D721Med (cell line): ENCODE data around the gene SPRR2B.
"Not testable (repeated sequence)": the region's sequence is repeated elsewhere in the genome, so short reads cannot be mapped to it uniquely, and the experiment has no call there.

Source experiments
- DNase-seq: peaks from one replicate; pipeline ENCODE4 v3.0.0; 2011; ENCODE audit warnings: low spot score; ENCODE audit not compliant: insufficient read length
- FAIRE-seq: peaks from 2 replicates; lab custom pipeline; 2011; peaks lifted over from hg19 to GRCh38; lab: Jason Lieb, UNC
- TF ChIP-seq, protein P1 (sequence below): IDR thresholded peaks from 2 replicates; pipeline ENCODE4 v1.5.1; 2012; ENCODE audit warnings: mild to moderate bottlenecking, control low read depth; ENCODE audit not compliant: insufficient read depth; ENCODE audit errors: missing control alignments

SPRR2B gene

DNA sequence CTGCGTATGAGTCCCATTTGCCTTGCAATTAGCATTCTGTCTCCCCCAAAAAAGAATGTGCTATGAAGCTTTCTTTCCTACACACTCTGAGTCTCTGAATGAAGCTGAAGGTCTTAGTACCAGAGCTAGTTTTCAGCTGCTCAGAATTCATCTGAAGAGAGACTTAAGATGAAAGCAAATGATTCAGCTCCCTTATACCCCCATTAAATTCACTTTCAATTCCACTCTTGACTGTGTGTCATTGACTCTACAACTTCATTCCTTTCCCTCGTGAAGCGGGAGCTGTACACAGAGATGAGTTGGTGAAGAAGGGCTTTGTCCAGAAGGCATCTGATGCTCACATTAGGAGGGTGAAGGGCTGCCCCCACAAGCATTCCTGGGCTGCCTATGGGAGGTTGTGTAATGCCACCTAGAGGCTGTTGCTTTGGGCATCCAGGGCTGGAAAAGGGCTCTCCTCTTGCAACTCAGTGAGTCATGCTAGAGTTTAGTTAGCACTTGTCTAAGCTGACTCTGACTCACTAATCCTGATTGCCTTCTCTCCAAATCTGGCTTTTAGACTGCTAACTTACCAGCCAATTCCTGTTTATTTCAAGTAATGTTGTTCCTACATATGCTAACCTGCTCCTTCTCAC, 38.6 kb downstream of the SPRR2B start:
- TF ChIP-seq, protein P1, sequence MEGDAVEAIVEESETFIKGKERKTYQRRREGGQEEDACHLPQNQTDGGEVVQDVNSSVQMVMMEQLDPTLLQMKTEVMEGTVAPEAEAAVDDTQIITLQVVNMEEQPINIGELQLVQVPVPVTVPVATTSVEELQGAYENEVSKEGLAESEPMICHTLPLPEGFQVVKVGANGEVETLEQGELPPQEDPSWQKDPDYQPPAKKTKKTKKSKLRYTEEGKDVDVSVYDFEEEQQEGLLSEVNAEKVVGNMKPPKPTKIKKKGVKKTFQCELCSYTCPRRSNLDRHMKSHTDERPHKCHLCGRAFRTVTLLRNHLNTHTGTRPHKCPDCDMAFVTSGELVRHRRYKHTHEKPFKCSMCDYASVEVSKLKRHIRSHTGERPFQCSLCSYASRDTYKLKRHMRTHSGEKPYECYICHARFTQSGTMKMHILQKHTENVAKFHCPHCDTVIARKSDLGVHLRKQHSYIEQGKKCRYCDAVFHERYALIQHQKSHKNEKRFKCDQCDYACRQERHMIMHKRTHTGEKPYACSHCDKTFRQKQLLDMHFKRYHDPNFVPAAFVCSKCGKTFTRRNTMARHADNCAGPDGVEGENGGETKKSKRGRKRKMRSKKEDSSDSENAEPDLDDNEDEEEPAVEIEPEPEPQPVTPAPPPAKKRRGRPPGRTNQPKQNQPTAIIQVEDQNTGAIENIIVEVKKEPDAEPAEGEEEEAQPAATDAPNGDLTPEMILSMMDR = peak; percentile 27
- DNase-seq = no peak
- FAIRE-seq = no peak

DNA sequence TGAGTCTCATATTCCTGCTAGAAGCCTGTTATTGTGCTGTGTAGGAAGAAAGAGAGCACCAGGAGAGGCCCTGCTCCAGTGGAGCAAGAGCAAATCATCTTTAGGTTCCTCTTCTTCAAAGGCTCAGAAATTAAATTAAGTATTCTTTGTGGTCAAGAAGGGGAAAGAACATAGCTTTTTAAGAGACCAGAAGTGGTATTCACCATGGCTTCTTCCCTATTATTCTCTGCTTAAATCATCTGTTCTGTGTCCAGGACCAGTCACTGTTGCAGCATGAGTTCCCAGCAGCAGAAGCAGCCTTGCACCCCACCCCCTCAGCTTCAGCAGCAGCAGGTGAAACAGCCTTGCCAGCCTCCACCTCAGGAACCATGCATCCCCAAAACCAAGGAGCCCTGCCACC, 39.3 kb downstream of the SPRR2B start:
- DNase-seq (no peak), FAIRE-seq (no peak)
- TF ChIP-seq, protein P1 = no peak

DNA sequence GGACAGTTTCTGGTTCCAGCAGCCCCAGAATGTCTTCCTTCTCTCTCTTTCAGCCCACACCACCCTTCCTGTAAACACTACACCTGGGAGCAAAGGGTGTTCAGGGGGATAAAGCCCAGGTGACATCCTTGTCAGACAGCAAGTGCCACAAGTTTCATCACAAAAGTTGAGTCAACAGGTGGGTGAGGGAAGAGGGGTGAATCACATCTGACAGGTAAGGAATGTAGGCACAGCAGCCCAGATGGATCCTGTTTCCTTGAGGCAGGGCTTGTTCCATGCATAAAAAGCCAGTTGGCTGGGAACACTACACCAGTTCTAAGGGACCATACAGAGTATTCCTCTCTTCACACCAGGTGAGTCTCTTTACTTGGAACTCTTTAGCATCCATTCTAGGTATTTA, 40.5 kb downstream of the SPRR2B start, which contains the start of gene SPRR1B:
SPRR1B (plus strand) TSS at position 309 of the 400 bp plus-strand sequence. CDS start 1,143 bp downstream, outside the sequence.
- TF ChIP-seq, protein P1 = no peak
- no peak for DNase-seq
- no peak for FAIRE-seq

DNA sequence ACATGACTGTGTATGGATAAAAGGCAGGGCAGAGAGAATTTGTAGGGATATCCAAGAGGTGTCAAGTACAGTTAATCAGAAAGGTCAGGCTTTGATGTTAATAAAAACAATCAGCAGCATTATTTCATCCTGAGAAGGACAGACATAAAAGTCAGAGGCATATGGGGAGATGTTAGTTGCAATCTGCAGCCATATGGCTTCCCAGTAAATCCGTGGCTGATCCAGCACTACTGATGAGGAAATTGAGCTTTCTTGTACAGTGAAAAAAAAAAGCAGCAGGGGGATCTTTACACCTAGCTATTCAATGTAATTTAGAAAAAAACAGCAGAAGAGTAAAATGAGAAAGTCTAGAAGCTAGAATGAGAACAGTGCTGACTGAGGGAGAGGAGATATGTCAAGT, 42.6 kb downstream of the SPRR2B start:
- FAIRE-seq (no peak), DNase-seq (no peak)
- TF ChIP-seq, protein P1 = no peak

DNA sequence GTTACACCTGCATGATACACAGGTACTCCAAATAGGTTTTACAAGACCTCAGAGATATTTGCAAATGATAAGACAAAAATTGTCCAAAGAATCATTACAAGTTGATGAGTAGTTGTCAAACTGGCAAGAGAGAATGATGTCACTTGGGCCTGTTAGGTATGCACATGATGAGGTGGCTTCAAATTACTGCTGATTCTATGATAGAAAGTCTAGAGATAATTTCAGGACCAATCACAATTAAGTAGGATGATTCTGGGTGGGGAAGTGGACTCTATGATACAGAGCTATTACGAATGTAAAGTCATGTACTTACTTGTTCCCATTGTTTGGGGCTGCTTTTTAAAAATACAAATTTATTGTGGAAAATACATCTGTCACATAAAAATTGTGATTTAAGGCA, 45.6 kb downstream of the SPRR2B start:
- FAIRE-seq (no peak), DNase-seq (no peak)
- TF ChIP-seq, protein P1 = no peak

DNA sequence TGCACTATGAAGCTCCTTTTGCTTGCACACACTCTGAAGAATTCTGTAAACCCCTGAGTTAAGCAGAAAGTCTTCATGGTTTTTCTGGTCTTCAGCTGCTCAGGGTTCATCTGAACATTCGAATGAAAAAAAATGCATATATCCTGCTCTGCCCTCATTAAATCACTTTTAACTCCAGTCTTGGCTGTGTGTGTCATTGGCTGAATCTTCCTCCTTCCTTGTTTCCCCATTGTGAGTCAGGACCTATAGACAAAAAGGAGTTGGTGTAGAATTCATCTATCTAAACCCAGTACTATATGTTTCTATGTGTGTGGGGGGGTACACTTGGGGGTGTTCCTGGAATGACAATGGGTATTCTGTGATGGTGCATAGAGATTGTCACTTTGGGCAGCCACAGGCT, 47.0 kb downstream of the SPRR2B start:
- FAIRE-seq (no peak), DNase-seq (no peak)
- TF ChIP-seq, protein P1 = no peak

DNA sequence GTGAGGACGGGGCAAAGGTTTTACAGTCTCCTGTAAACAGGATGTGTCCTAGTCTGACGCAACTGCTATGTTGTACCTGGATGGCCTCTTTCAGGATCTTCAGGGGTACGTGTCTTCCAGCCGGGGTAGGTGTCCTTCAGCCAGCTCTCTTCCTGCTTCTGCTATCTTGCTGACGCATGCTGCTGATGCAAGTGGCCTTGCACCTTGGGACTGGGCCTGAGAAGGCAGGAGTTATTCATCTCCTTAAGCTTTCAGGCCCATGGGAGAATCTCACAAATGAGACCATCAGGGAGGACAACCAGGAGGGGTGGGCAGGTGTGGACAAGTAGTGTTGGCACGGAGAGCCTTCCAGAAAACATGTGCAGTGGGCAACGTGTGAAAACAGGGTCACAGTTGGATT, 48.3 kb downstream of the SPRR2B start:
- DNase-seq (no peak), FAIRE-seq (no peak)
- TF ChIP-seq, protein P1 = no peak

DNA sequence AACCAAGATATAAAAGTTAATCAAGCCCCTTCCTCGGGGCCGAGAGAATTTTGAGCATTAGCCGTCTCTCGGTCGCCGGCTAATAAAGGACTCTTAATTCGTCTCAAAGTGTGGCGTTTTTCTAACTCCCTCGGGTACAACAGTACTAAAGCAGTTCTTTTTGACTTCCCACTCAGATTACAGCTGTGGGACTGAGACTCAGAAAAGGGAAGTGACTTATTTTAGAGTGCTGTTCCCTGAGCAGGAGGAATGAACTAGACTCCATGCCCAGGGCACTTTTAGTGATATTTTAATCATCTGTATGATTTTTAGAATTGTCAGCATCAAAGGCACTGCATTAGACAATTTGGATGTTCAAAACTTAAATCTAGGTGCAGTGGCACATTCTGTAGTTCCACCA, 49.1 kb downstream of the SPRR2B start:
- FAIRE-seq, DNase-seq: not testable (repeated sequence)

DNA sequence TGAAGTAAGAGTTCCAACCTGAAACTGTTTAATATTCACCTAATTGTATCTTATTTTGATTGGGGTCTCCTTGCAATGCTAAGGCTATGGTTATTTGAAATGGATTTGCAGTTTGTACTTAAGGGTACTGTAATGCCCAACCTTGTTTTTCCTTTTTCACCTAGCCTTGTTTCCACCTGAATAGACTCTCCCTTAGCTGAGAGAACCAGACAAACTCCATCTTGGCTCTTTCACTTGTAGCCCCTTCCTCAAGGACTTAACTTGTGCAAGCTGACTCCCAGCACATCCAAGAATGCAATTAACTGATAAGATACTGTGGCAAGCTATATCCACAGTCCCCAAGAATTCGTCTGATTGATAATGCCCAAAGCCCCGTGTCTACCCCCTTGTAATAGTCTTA, 49.6 kb downstream of the SPRR2B start:
- FAIRE-seq, DNase-seq: not testable (repeated sequence)
